Daoy (cell line): ENCODE results near the gene ZDHHC24. TPM values are rescaled to one million over a fixed set of nuclear protein-coding genes. Genes with fewer than 3 reads are reported as not detected.

Experiments used
- DNase-seq: peaks from one replicate; pipeline ENCODE4 v3.0.0-alpha.2; 2015; ENCODE audit warnings: low read depth
- total RNA-seq: library from RNA; depleted of rRNA; stranded (reverse); fragments of >200 nt; shearing (Covaris generic); gene quantifications from 2 replicates; pipeline ENCODE4 v1.2.3, GENCODE V29; 2014

The ZDHHC24 gene
- total RNA-seq, 1 experiment from 2014 or later, result 10.6 TPM

DNA sequence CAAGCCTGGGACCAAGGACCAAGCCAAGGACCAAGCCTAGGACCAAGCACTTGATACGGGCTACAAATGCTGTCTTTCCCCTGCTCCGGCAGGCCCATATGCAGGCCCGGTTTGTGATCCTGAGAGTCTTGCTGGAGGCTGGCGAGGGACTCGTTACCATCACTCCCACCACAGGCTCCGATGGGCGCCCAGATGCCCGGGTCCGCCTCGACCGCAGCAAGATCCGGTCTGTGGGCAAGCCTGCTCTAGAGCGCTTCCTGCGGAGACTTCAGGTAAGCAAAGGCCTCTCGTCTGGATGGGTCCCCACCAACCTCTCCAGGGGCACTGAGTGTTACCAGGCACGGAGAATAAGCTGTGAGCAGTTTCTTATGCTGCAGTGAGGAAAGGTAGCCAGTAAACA is 48.6 kb downstream of the ZDHHC24 start:
- DNase-seq, result no peak

GRCh38 chr11:66495401-66495854 is 50.4 kb downstream of the ZDHHC24 start:
- no peak for DNase-seq

DNA sequence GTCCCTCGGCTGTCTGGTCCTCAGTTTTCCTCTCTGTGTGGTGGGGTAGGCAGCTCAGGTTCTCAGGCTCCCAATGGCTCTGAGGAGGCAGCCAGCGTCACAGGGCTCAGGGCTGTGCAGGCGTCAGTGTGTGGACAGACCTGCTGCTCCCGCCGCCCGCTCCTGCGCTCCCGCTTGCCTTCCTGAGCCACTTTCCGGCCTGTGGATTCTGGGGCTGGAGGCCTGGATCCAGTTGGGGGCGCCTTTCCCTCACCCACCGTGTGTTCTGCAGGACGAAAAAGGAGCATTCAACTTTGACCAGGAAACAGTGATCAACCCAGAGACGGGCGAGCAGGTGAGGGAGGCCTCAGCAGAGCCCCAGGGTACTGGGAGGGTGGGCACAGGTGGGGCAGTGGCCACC is 50.9 kb downstream of the ZDHHC24 start:
- DNase-seq, result no peak

DNA sequence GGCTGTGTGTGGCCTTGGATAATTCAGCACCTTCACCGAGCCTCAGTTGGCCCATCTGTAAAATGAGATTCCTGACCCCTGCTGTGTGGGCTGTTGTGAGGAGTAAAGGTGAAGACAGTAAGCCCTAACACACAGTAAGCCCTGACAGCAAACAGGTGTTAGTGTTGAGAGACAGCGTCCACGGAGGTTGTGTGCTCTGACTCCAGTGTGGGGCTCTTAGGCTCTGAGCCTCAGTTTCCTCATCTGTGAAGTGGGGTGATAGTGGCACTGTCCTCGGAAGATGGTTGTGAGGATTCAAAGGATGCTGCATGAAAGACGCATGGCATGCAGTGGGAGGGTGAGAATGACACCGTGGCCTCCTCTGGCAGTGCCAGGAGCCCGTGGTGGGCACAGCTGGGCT is 51.4 kb downstream of the ZDHHC24 start:
- no peak for DNase-seq

DNA sequence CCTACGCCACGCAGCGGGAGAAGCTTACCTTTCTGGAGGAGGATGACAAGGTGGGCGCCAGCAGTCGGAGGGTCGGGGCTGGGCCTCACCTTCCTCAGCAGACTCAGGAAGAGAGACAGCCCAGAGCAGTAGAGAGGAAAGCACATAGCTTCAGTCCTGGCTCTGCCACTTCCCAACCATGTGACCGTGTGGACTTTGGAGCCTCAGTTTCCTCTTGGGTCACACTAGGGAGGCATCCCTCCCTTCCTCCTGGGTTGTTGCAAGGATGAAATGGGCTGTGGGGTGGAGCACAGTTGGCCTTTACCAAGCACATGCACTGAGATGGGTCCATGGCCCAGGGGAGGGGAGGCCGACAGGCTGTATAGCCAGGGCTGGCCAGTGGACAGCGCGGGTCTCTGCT is 52.7 kb downstream of the ZDHHC24 start:
- no peak for DNase-seq

- DNase-seq, result no peak
These were observed 53.5 kb downstream of the ZDHHC24 start for GRCh38 chr11:66492161-66492865.

- no peak for DNase-seq
These were observed 54.4 kb downstream of the ZDHHC24 start for GRCh38 chr11:66491315-66491935.

- no peak for DNase-seq
These were observed 56.2 kb downstream of the ZDHHC24 start for GRCh38 chr11:66489636-66490035.

GRCh38 chr11:66488957-66489356 is 56.9 kb downstream of the ZDHHC24 start:
- DNase-seq, result no peak

DNA sequence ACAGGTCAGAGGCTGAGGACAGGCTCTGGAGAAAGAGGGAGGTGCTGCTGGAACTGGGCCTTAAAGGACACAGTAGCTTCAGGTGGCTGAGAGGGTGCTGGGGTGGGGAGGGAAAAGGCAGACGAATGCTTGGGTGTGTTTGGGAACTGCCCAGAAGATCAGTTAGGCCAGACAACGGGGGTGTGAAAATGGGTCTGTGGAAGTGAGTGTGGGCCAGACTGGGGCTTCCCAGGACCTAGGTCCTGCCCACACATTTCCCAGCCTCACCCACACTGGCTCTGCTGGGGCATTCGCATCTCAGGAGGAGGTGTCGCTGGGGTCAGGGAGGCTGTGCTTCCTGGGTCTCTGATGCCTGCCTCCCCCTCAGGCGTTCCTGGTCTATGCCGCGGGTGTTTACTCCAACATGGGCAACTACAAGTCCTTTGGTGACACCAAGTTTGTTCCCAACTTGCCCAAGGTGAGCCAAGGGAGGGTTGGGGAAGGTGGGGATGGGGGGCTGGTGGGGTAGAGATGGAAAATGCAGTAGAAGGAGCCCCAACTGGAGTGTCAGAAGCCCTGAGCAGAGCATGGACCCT is 61.0 kb downstream of the ZDHHC24 start:
- DNase-seq, result no peak

DNA sequence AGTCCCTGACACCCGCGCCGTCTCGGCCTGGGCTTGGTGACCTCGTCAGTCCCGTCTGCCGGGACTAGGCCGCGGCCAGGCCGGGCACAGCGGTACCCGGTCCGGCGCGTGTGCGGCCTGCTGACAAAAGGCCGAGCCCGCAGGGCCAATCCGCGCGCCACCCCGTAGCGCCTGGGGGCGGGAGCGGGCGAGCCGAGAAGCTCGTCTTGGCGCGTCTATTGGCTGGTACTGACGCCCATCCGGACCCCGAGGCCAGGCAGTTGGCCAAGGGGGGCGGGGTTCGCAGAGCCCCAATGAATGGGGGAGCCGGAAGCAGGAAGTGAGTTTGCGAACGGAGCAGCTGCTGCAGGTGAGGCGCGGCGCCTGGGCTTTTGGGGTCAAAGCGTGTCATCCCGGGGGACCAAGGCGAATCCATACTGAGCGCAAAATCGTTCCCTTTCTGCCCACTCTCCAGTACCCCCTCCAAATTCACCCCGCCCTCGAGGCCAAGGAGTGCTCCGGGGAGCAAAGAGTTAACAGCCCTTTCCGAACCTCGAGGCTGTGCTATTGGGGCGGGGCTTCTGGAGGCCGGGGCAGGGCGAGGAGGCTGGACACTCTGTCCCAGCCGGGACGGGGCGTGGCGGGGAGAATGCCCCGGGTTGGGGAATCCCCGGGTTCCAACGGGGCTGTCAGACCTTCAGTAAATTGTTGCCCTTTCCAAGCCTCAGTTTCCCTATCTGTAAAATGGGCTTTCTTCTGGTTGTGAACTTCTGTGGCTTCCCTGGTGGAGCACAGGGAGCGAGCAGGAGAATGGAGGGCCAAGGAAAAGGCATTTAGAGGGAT is 65.5 kb downstream of the ZDHHC24 start, which contains the start of gene DPP3:
DPP3 (plus strand) TSS at position 318 of the 822 bp plus-strand sequence. CDS start 1,767 bp downstream, outside the sequence.
- peak; percentile 98 for DNase-seq

DNA sequence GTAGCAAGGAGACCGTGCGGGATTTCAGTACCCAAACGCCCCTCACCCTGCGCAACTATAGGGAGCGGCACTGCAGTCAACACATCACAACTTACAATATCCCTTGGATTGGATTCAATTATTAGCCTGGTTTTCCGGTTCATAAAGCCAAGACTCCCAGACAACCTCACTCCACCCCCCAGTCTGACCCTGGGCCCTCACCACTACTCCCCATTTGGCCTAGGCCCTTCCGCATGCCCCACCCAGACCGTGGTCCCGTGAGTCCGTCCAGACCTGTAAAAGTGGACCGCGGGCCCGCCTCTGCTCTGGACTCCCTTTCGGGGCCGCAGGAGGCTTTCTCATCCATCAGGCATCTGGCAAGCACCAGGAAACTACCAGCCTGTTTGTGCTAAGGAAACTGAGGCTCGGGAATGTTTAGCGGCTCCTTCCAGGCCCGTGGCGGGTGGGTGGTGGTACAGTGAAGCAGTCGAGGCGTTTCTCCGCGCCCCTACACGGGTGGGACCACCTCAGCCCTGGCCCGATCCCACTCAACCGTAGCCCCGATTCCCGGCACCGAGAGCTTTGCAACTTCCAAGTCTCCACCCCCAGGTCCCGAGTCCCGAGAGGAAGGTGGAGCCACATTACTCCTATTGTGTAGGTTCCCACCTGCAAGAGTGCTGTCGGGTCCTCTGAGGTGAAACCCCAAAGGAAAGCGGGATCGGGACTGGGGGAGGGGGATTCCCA is 66.3 kb downstream of the ZDHHC24 start:
- DNase-seq, result peak; percentile 22

DNA sequence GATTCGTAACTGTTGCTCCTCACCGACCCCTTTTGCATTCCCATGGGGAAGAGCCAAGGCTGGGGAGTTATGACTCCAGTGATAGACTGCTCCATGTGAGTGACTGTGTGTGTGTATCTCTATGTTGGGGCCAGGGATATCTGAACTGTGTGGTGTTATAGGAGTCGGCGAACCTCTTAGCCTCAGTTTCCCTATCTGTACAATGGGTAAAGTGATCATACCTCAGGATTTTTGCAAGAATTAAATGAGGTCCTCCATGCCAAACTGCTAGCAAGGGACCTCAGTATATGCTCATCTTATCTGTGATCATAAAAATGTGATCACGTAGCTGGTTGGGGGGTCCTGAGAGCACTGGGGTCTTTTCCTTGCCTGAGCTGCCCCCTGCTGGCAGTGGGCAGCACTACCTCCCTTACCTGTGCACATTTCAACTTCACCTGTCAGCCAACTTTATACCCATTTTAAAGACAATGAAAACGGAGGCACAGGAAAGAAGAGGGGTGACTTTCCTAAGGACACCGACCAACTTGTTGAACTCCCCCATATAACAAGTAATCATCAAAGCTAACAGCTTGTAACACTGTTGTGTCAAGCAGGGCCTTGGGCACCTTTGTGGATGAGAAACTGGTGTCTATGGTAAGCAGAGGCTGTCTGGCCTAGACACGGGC is 67.0 kb downstream of the ZDHHC24 start:
- peak; percentile 30 for DNase-seq

DNA sequence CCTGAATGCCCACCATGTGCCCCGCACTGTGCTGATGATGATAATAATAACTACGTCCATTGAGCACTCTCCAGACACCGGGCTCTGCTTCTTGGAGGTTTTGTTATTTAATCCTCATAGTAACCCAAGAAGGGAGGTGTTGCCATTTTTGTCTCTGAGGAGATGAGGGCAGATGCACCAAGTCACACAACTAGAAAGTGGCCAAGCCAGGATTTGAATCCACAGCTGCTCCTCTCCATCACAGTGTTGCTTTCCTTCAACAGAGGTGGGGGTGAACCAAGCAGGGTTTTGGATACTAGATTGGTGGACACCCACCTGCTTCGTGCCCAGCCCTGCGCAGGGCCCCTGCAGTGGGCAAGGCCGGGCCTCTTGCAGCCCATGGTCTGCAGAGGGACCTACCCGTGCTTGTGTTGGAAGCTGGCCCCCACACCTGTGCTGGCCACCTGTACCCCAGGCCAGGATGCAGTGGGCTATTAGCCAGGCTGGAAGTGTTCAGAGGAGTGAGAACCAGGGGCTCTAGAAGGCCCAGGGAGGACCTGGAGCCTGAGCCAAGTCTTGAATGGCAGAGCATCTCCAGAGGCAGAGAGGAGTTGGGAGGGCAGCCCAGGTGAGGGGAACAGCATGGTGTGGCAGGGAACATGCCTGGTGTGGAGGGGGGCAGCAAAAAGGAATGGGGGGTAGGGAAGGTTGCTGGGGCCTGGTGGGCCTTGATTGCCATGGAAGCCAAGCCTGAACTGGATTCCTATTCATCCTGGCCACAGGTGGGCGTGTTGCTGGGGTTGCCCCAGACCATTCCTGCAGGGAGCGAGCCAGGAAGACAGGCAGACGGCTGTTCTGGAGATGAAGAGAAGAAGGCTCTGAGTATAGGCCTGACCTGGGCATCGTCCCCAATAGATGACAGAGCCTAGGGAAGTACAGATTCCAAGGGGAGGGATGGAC is 68.3 kb downstream of the ZDHHC24 start:
- DNase-seq, result no peak

GRCh38 chr11:66476841-66477251 is 69.0 kb downstream of the ZDHHC24 start:
- DNase-seq, result no peak

GRCh38 chr11:66476173-66476840 is 69.5 kb downstream of the ZDHHC24 start:
- no peak for DNase-seq

DNA sequence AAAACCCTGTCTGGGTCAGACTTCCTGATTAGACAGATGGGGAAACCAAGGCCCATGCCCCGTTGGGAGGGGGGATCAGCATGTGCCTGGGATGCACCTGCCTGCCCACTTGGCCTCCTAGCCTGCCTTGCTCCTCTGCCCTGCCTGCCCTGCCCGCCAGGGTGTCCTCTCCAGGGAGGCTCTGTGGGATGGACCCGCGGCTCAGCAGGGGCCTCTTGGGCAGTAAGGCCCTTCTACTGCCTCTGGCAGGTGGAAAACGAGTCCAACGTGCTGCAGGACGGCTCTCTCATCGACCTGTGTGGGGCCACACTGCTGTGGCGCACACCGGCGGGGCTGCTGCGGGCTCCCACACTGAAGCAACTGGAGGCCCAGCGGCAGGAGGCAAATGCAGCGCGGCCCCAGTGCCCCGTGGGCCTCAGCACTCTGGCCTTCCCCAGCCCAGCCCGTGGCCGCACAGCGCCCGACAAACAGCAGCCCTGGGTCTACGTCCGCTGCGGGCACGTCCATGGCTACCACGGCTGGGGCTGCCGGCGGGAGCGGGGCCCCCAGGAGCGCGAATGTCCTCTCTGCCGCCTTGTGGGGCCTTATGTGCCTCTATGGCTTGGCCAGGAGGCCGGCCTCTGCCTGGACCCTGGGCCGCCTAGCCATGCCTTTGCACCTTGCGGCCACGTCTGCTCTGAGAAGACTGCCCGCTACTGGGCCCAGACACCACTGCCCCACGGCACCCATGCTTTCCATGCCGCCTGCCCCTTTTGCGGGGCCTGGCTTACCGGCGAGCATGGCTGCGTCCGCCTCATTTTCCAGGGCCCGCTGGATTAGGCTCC is 70.3 kb downstream of the ZDHHC24 start:
- DNase-seq, result no peak
